Trophoblast cell (in vitro differentiated cells and primary cell): ENCODE results near the gene MAP2K7.
"Not testable (repeated sequence)": the region's sequence is repeated elsewhere in the genome, so short reads cannot be mapped to it uniquely, and the experiment has no call there.

Source experiments
- DNase-seq, 2 donors: peaks; one replicate each; pipeline ENCODE4 v3.0.0-alpha.2; 2016
- H2AFZ ChIP-seq: 2 replicates; pipeline ENCODE4 v1.6.1; 2013; ENCODE audit warnings: low read length, moderate library complexity, mild to moderate bottlenecking; ENCODE audit not compliant: insufficient read depth, poor library complexity
- H2AK5ac ChIP-seq: 2 replicates; pipeline ENCODE4 v1.6.1; 2013; ENCODE audit warnings: mild to moderate bottlenecking, low read length
- H2BK120ac ChIP-seq: 2 replicates; pipeline ENCODE4 v1.6.1; 2013; ENCODE audit warnings: low read length, mild to moderate bottlenecking, moderate library complexity; ENCODE audit not compliant: insufficient read depth, poor library complexity
- H2BK12ac ChIP-seq: 2 replicates; pipeline ENCODE4 v1.6.1; 2013; ENCODE audit warnings: mild to moderate bottlenecking, low read length, moderate library complexity
- H2BK5ac ChIP-seq: 2 replicates; pipeline ENCODE4 v1.6.1; 2013; ENCODE audit warnings: low read length, low read depth, moderate library complexity, mild to moderate bottlenecking; ENCODE audit not compliant: poor library complexity
- H3K14ac ChIP-seq: 2 replicates; pipeline ENCODE4 v1.6.1; 2013; ENCODE audit warnings: mild to moderate bottlenecking, low read length
- H3K18ac ChIP-seq: 2 replicates; pipeline ENCODE4 v1.6.1; 2013; ENCODE audit warnings: mild to moderate bottlenecking, low read length
- H3K23ac ChIP-seq: 2 replicates; pipeline ENCODE4 v1.6.1; 2013; ENCODE audit warnings: low read length
- H3K27ac ChIP-seq: 2 replicates; pipeline ENCODE4 v1.5.1; 2013; ENCODE audit warnings: low read depth, mild to moderate bottlenecking, inconsistent platforms, low read length, moderate library complexity
- H3K27me3 ChIP-seq: 2 replicates; pipeline ENCODE4 v1.6.1; 2013; ENCODE audit warnings: inconsistent platforms, mild to moderate bottlenecking, low read length, moderate library complexity; ENCODE audit not compliant: insufficient read depth
- H3K36me3 ChIP-seq, 2 experiments: 1 replicate in 1 of 2; 2 replicates in 1 of 2; pipeline ENCODE4 v1.6.1; 2013; ENCODE audit warnings: low read length in 2 of 2, mild to moderate bottlenecking in 2 of 2, moderate library complexity in 1 of 2; ENCODE audit not compliant: insufficient read depth in 2 of 2, control insufficient read depth in 1 of 2
- H3K4ac ChIP-seq: 2 replicates; pipeline ENCODE4 v1.6.1; 2013; ENCODE audit warnings: low read depth, mild to moderate bottlenecking, low read length, moderate library complexity
- H3K4me1 ChIP-seq, 2 experiments: 1 replicate in 1 of 2; 2 replicates in 1 of 2; pipeline ENCODE4 v1.6.1; 2013; ENCODE audit warnings: low read length in 2 of 2, mild to moderate bottlenecking in 2 of 2, moderate library complexity in 1 of 2; ENCODE audit not compliant: insufficient read depth in 2 of 2, control insufficient read depth in 1 of 2
- H3K4me2 ChIP-seq: 2 replicates; pipeline ENCODE4 v1.6.1; 2013; ENCODE audit warnings: inconsistent platforms, mild to moderate bottlenecking, low read length, moderate library complexity
- H3K4me3 ChIP-seq: 2 replicates; pipeline ENCODE4 v1.5.1; 2013; ENCODE audit warnings: mild to moderate bottlenecking, low read depth, low read length, inconsistent platforms
- H3K79me1 ChIP-seq: one replicate; pipeline ENCODE4 v1.6.1; 2013; ENCODE audit warnings: low read length
- H3K79me2 ChIP-seq: 2 replicates; pipeline ENCODE4 v1.6.1; 2013; ENCODE audit warnings: low read length, mild to moderate bottlenecking; ENCODE audit not compliant: control insufficient read depth, insufficient read depth, poor library complexity
- H3K9ac ChIP-seq: 2 replicates; pipeline ENCODE4 v1.6.1; 2013; ENCODE audit warnings: mild to moderate bottlenecking, low read length
- H3K9me3 ChIP-seq: 2 replicates; pipeline ENCODE4 v1.6.1; 2013; ENCODE audit warnings: low read depth, mild to moderate bottlenecking, control low read depth, inconsistent platforms, low read length; ENCODE audit not compliant: insufficient read depth
- H4K12ac ChIP-seq: 2 replicates; pipeline ENCODE4 v1.6.1; 2013; ENCODE audit warnings: low read depth, mild to moderate bottlenecking, low read length, moderate library complexity
- H4K8ac ChIP-seq: 2 replicates; pipeline ENCODE4 v1.6.1; 2013; ENCODE audit warnings: low read depth, mild to moderate bottlenecking, low read length, moderate library complexity
- H4K91ac ChIP-seq: one replicate; pipeline ENCODE4 v1.6.1; 2013; ENCODE audit warnings: low read depth, mild to moderate bottlenecking, low read length, moderate library complexity
- WGBS: extraction: QIAGEN DNeasy Blood & Tissue Kit; methylation state at CpG from one replicate; pipeline ENCODE4 v1.1.7; 2013; ENCODE audit warnings: missing lambda C conversion rate; ENCODE audit not compliant: insufficient read length, insufficient coverage; ENCODE audit errors: extremely low coverage; 5-methylcytosine and 5-hydroxymethylcytosine counted together

MAP2K7 gene

DNA sequence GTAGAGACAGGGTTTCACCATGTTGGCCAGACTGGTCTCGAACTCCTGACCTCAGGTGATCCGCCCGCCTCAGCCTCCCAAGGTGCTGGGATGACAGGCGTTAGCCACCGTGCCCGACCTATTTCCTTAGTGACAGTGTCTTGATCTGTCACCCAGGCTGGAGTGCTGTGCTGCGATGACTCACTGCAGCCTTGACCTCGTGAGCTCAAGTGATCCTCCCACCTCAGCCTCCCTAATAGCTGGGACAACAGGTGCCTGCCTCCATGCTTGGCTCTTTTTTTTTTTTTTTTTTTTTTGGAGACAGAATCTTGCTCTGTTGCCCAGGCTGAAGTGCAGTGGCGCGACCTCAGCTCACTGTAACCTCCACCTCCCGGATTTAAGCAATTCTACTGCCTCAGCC lies 26.4 kb downstream of the MAP2K7 start:
- not testable (repeated sequence) for H3K4me2 ChIP-seq, H3K14ac ChIP-seq, H3K4me3 ChIP-seq, H2BK120ac ChIP-seq, H2AK5ac ChIP-seq, H3K27me3 ChIP-seq, H3K18ac ChIP-seq, H4K12ac ChIP-seq, H4K91ac ChIP-seq, H3K79me1 ChIP-seq, H3K23ac ChIP-seq, H4K8ac ChIP-seq, H3K9me3 ChIP-seq, H2BK12ac ChIP-seq, H3K79me2 ChIP-seq, H3K9ac ChIP-seq, H3K4ac ChIP-seq, H2AFZ ChIP-seq, H3K27ac ChIP-seq, H2BK5ac ChIP-seq
- Histone ChIP-seq H3K36me3 (peaks cover 49 to 53% of the 10 kb centered on the region in 2 experiments), H3K4me1 (peaks cover 8 to 11% of the 10 kb centered on the region in 2 experiments)
- no CpG with 5 or more reads among the region's 11 CpGs for WGBS
- DNase-seq, result peak; percentile 64 to 70

GRCh38 chr19:7930765-7931164 lies 27.1 kb downstream of the MAP2K7 start:
- no CpG with 5 or more reads among the region's 7 CpGs for WGBS
- Histone ChIP-seq H3K9ac (no peak overlapping the region), H3K18ac (no peak overlapping the region)

DNA sequence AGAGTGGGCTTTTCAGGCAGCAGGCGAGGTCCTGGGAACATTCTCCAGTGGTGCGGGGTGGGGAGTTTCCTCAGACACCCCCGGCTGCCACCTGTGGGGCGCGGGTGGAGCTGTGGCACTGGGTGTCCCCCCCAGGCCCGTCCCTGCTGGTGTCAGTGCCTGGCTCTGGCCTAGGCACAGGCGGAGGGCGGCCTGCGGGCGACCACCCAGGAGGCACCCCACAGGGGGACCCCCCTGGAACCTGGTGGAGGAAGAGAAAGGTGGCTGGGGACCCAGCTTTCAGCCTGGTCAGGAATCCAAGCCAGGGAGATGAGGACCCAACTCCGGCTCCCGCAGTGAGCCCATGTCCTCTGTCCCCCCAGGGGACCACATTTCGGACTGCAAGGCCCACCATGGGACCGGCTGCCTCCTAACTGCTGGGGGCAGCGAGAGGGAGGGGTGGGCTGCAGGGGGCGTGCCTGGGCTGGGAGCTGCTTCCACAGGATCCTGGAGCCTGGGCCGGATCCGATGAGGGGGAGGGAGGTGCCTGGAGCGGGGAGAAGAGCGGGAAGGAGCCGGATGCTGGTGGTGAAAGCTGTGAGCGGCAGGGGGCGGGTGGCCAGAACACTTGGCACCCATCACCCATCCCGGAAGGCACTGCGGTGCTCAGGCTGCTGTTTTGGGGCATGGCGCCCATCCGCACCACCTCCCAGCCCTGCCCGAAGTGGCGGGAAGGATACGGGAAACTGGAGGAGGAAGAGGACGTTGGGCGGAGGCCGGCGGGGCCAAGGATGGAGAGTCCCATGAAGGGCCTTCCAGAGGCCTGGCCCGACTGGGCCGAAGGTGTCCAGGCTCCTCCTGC lies 27.8 kb downstream of the MAP2K7 start:
- no peaks in the 10 kb centered on the region for H3K27me3 ChIP-seq
- H3K14ac ChIP-seq, result no peak overlapping the region
- H4K91ac ChIP-seq, result no peak overlapping the region
- no peak overlapping the region for H2BK5ac ChIP-seq
- H3K27ac ChIP-seq, result no peak overlapping the region
- H2BK12ac ChIP-seq, result no peak overlapping the region
- no peak overlapping the region for H4K12ac ChIP-seq
- no peak overlapping the region for H2AFZ ChIP-seq
- H3K23ac ChIP-seq, result no peak overlapping the region
- no peak overlapping the region for H3K4me3 ChIP-seq
- no peaks in the 10 kb centered on the region for H3K9me3 ChIP-seq
- DNase-seq, result no peak
- no peaks in the 10 kb centered on the region for H3K79me2 ChIP-seq
- H3K4me2 ChIP-seq, result no peak overlapping the region
- H3K9ac ChIP-seq, result no peak overlapping the region
- H4K8ac ChIP-seq, result no peak overlapping the region
- no peaks in the 10 kb centered on the region for H3K79me1 ChIP-seq
- no peak overlapping the region for H3K18ac ChIP-seq
- no peak overlapping the region for H2BK120ac ChIP-seq
- no CpG with 5 or more reads among the region's 36 CpGs for WGBS
- H3K4ac ChIP-seq, result no peak overlapping the region
- H3K4me1 ChIP-seq, result peaks cover 5 to 8% of the 10 kb centered on the region in 2 experiments
- peaks cover 59 to 65% of the 10 kb centered on the region in 2 experiments for H3K36me3 ChIP-seq
- H2AK5ac ChIP-seq, result no peak overlapping the region

More at GRCh38 chr19:7930765-7931164, 27.1 kb downstream of the MAP2K7 start:
- DNase-seq, result no peak
- no peaks in the 10 kb centered on the region for H3K27me3 ChIP-seq
- H3K79me2 ChIP-seq, result no peaks in the 10 kb centered on the region
- H3K4me2 ChIP-seq, result no peak overlapping the region
- H3K23ac ChIP-seq, result no peak overlapping the region
- no peak overlapping the region for H2BK12ac ChIP-seq
- no peaks in the 10 kb centered on the region for H3K9me3 ChIP-seq
- H2AK5ac ChIP-seq, result no peak overlapping the region
- peaks cover 55 to 59% of the 10 kb centered on the region in 2 experiments for H3K36me3 ChIP-seq
- no peak overlapping the region for H3K4me3 ChIP-seq
- peaks cover 2% of the 10 kb centered on the region for H3K79me1 ChIP-seq
- no peak overlapping the region for H3K27ac ChIP-seq
- H4K12ac ChIP-seq, result no peak overlapping the region
- H2BK5ac ChIP-seq, result no peak overlapping the region
- no peak overlapping the region for H3K14ac ChIP-seq
- H2AFZ ChIP-seq, result no peak overlapping the region
- peaks cover 8 to 11% of the 10 kb centered on the region in 2 experiments for H3K4me1 ChIP-seq
- no peak overlapping the region for H4K91ac ChIP-seq
- H4K8ac ChIP-seq, result no peak overlapping the region
- H2BK120ac ChIP-seq, result no peak overlapping the region
- no peak overlapping the region for H3K4ac ChIP-seq

DNA sequence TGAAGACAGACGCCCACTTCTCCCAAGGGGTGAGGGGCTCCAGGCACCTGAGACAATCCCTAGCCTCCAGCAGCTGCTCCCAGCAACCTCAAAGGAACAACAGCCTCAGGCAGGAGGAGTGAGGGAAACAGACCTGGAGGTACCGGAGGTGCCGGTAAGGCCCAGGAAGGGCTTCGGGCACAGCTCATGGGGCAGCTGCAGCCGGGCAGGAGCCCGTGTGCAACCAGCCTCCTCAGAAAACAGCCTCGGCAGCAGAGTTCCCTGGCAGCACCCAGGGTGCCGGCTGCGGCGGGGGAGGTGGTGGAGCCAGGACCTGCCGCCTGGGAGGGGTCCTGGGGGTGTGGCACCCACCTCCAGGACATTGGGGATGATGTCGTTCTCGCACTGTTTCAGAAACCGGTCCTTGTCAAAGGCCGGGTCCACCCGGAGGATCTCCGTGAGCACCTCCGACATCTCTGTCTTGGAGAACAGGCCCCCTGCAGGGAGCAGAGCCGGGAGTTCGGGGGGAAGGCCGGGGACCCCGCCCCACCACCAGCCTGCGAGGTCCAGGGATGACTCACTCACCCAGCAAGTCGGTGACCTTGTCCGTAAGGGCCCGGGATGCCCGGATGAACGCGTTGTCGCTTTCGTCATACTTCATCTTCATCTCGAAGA lies 28.7 kb downstream of the MAP2K7 start:
- Histone ChIP-seq H4K8ac (no peak overlapping the region), H3K9me3 (no peaks in the 10 kb centered on the region), H4K91ac (no peak overlapping the region), H3K79me2 (no peaks in the 10 kb centered on the region), H3K23ac (no peak overlapping the region), H2BK12ac (no peak overlapping the region), H3K79me1 (no peaks in the 10 kb centered on the region), H3K36me3 (peaks cover 64 to 69% of the 10 kb centered on the region in 2 experiments), H2AFZ (no peak overlapping the region), H2BK5ac (no peak overlapping the region), H3K4me2 (no peak overlapping the region), H3K4me1 (peaks cover 5 to 7% of the 10 kb centered on the region in 2 experiments), H3K4ac (no peak overlapping the region), H3K18ac (no peak overlapping the region), H3K9ac (no peak overlapping the region), H2BK120ac (no peak overlapping the region), H2AK5ac (no peak overlapping the region), H3K27me3 (no peaks in the 10 kb centered on the region), H4K12ac (no peak overlapping the region), H3K4me3 (no peak overlapping the region), H3K27ac (no peak overlapping the region), H3K14ac (no peak overlapping the region)
- DNase-seq, result no peak
- no CpG with 5 or more reads among the region's 32 CpGs for WGBS
